ENCODE measurements around the gene NEU1. TPM values are rescaled to one million over a fixed set of nuclear protein-coding genes. Genes with fewer than 3 reads are reported as not detected.

NEU1 gene
- total RNA-seq, 1 experiment from 2014 or later, result 44.8 TPM

DNA sequence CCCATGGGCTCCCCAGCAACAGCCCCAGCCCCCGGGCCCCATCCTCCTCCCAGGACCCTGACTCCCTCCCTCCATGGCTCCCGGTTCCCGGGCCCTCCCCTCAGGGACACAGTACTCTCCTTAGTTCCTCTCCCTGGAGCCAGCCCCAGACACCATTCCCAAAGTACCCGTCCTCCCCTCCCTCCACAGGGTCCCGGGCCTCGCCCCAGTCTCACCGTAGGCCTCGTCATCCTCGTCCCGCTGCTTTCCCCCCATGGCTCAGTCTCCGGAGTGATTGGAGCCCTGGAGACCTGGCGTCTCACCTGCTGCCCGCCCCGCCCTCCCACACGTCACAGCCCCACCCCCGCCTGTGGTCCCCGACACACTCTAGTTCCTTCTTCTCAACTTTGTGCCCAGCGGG lies 16.1 kb upstream of the NEU1 start, which contains the start of gene SLC44A4:
SLC44A4 (minus strand) TSS at position 272 of the 400 bp plus-strand sequence; CDS start at position 255, 17 bp downstream.
- Mint-ChIP-seq H3K36me3 (peaks cover 35% of the 10 kb centered on the region), H3K4me3 (peak within 1 kb of the TSS; percentile 51), H3K27me3 (ENCODE audit: low read depth) (no peaks in the 10 kb centered on the region), H3K4me1 (peaks cover 6% of the 10 kb centered on the region), H3K27ac (peak within 1 kb of the TSS; percentile 94), H3K9me3 (no peaks in the 10 kb centered on the region)
- ChIA-PET CTCF (interaction anchor here (0.8 to 2.1 kb wide), 5 partner anchors 9 to 189 kb away, joined by 3 to 7 read pairs (median 3); partner anchors contain the start of gene NEU1), POLR2A (no interaction called here)
- ATAC-seq (peak; percentile 77), DNase-seq (ENCODE audit: low spot score) (peak; percentile 52)
- 0 out of 2 replicates have a peak, but pooled peaks have one; percentile 50 for TF ChIP-seq ZNF416 (CRISPR knock-in tag; IDR thresholded peaks at IDR 0.05)
- no peak for TF ChIP-seq NFYB (CRISPR knock-in tag; conservative IDR thresholded peaks at IDR 0.05; ENCODE audit: low read depth)

DNA sequence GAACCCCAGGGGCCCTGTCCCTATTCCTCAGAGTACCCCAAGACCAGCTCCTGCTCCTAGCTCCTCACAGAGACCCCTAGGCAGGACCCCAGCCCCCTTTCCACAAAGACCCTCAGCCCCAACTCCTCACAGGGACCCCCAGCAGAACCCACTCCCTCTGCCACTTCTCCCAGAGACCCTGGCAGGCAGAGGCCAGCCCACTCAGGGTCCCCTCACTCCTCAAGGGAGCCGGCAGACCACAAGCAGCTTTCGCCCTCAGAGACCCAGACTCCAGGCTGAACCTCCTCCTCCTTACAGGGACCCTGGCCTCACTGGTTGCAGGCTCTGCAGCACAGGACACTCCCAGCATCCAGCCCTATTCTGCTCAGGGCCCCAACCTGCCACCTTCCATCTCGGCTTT lies 15.6 kb upstream of the NEU1 start:
- ATAC-seq (no peak; the same call in 1 of the 2 replicates), DNase-seq (ENCODE audit: low spot score) (no peak)
- ChIA-PET CTCF (interaction anchor here (1.3 kb wide), 1 partner anchor 87 kb away, joined by 5 read pairs; no protein-coding TSS in a partner anchor), POLR2A (no interaction called here)
- peaks cover 6% of the 10 kb centered on the region for H3K4me1 Mint-ChIP-seq
- no peaks in the 10 kb centered on the region for H3K27me3 Mint-ChIP-seq (ENCODE audit: low read depth)
- peaks cover 31% of the 10 kb centered on the region for H3K36me3 Mint-ChIP-seq
- H3K27ac Mint-ChIP-seq, result no peak overlapping the region
- TF ChIP-seq GTF2I (CRISPR knock-in tag; conservative IDR thresholded peaks at IDR 0.05), result no peak
- no peak for TF ChIP-seq MYBL2 (CRISPR knock-in tag; IDR thresholded peaks at IDR 0.05)
- TF ChIP-seq NFYB (CRISPR knock-in tag; conservative IDR thresholded peaks at IDR 0.05; ENCODE audit: low read depth), result no peak
- TF ChIP-seq, protein P1, sequence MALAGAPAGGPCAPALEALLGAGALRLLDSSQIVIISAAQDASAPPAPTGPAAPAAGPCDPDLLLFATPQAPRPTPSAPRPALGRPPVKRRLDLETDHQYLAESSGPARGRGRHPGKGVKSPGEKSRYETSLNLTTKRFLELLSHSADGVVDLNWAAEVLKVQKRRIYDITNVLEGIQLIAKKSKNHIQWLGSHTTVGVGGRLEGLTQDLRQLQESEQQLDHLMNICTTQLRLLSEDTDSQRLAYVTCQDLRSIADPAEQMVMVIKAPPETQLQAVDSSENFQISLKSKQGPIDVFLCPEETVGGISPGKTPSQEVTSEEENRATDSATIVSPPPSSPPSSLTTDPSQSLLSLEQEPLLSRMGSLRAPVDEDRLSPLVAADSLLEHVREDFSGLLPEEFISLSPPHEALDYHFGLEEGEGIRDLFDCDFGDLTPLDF (CRISPR knock-in tag; IDR thresholded peaks at IDR 0.05), result no peak
- no peak for TF ChIP-seq ZNF121 (CRISPR knock-in tag; IDR thresholded peaks at IDR 0.05)
- no peak for TF ChIP-seq PRRX2 (CRISPR knock-in tag; IDR thresholded peaks at IDR 0.05)
- TF ChIP-seq, protein P2, sequence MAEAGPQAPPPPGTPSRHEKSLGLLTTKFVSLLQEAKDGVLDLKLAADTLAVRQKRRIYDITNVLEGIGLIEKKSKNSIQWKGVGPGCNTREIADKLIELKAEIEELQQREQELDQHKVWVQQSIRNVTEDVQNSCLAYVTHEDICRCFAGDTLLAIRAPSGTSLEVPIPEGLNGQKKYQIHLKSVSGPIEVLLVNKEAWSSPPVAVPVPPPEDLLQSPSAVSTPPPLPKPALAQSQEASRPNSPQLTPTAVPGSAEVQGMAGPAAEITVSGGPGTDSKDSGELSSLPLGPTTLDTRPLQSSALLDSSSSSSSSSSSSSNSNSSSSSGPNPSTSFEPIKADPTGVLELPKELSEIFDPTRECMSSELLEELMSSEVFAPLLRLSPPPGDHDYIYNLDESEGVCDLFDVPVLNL (CRISPR knock-in tag; IDR thresholded peaks at IDR 0.05; ENCODE audit: borderline replicate concordance, low read depth), result no peak
- 0 out of 2 replicates have a peak overlapping the region, but pooled peaks have one; percentile 51 for H3K4me3 Mint-ChIP-seq
- H3K9me3 Mint-ChIP-seq, result no peaks in the 10 kb centered on the region

DNA sequence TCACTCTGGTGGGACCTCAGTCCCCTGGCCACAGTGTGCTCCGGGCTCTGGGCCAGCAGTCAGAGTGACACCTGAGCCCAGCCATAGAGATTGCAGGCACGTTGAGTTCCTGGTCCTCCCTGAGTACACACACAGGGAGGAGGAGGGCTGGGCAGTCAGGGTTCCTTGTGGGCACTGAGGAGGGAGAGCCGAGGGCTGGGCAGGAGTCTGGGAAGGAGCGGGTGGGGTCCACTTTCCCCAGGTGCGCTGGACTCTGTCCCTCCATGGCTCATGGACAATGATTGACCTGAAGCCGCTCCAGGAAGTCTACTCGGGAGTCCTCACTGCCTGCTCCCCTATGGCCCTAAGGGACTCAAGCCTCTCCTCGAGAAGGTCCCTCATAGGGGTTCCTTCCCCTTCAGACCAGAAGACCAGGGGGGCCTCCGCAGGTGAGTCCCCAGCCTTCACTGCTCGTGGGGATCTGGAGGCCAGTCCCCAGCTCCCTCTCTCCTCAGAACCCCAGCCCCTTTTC lies 15.1 kb upstream of the NEU1 start:
- no peak for TF ChIP-seq ETV6 (CRISPR knock-in tag; IDR thresholded peaks at IDR 0.05)
- peak; percentile 58; the same call in 1 of the 2 replicates for TF ChIP-seq GABPB1 (CRISPR knock-in tag; IDR thresholded peaks at IDR 0.05)
- ATAC-seq, result no peak
- DNase-seq (ENCODE audit: low spot score), result no peak
- H3K4me1 Mint-ChIP-seq, result peaks cover 6% of the 10 kb centered on the region
- H3K27ac Mint-ChIP-seq, result no peak overlapping the region
- peaks cover 26% of the 10 kb centered on the region for H3K36me3 Mint-ChIP-seq
- CTCF ChIA-PET, result interaction anchor here (1.4 kb wide), 1 partner anchor 46 kb away, joined by 4 read pairs; no protein-coding TSS in a partner anchor
- no peaks in the 10 kb centered on the region for H3K27me3 Mint-ChIP-seq (ENCODE audit: low read depth)
- H3K4me3 Mint-ChIP-seq, result no peak overlapping the region
- H3K9me3 Mint-ChIP-seq, result no peaks in the 10 kb centered on the region
- POLR2A ChIA-PET, result no interaction called here

- ChIA-PET POLR2A (no interaction called here), CTCF (interaction anchor here (1.4 kb wide), 1 partner anchor 46 kb away, joined by 4 read pairs; no protein-coding TSS in a partner anchor)
- Mint-ChIP-seq H3K36me3 (peaks cover 21% of the 10 kb centered on the region), H3K9me3 (no peaks in the 10 kb centered on the region), H3K4me3 (no peak overlapping the region), H3K27ac (no peak overlapping the region), H3K4me1 (peaks cover 6% of the 10 kb centered on the region), H3K27me3 (ENCODE audit: low read depth) (no peaks in the 10 kb centered on the region)
- no peak for DNase-seq (ENCODE audit: low spot score)
- TF ChIP-seq, protein P3, sequence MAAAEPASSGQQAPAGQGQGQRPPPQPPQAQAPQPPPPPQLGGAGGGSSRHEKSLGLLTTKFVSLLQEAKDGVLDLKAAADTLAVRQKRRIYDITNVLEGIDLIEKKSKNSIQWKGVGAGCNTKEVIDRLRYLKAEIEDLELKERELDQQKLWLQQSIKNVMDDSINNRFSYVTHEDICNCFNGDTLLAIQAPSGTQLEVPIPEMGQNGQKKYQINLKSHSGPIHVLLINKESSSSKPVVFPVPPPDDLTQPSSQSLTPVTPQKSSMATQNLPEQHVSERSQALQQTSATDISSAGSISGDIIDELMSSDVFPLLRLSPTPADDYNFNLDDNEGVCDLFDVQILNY (CRISPR knock-in tag; IDR thresholded peaks at IDR 0.05), result no peak
- TF ChIP-seq, protein P1 (CRISPR knock-in tag; IDR thresholded peaks at IDR 0.05), result no peak
- TF ChIP-seq GTF2I (CRISPR knock-in tag; conservative IDR thresholded peaks at IDR 0.05) (no peak), CREB1 (CRISPR knock-in tag; IDR thresholded peaks at IDR 0.05) (no peak), FOXP1 (CRISPR knock-in tag; IDR thresholded peaks at IDR 0.05; ENCODE audit: borderline replicate concordance) (no peak), ZNF219 (CRISPR knock-in tag; IDR thresholded peaks at IDR 0.05; ENCODE audit: borderline replicate concordance) (no peak), SP1 (CRISPR knock-in tag; conservative IDR thresholded peaks at IDR 0.05) (no peak)
- TF ChIP-seq, protein P2 (CRISPR knock-in tag; IDR thresholded peaks at IDR 0.05; ENCODE audit: borderline replicate concordance, low read depth), result no peak
- ATAC-seq, result no peak
Observed at GRCh38 chr6:31877125-31877650, 14.6 kb upstream of the NEU1 start.
